Keratinocyte (primary cell): ENCODE results near the gene CD7. TPM values are rescaled to one million over a fixed set of nuclear protein-coding genes. Genes with fewer than 3 reads are reported as not detected.

ENCODE experiments used
- DNase-seq: peaks from one replicate; pipeline ENCODE4 v3.0.0-alpha.2; 2011; ENCODE audit warnings: low read depth, missing footprints, low spot score
- FAIRE-seq: peaks from 2 replicates; lab custom pipeline; 2011; peaks lifted over from hg19 to GRCh38; lab: Jason Lieb, UNC
- H2AFZ ChIP-seq: 2 replicates; pipeline ENCODE4 v1.6.0; 2012; ENCODE audit warnings: low read length, control low read depth, inconsistent platforms; ENCODE audit not compliant: control insufficient read depth
- H3K27ac ChIP-seq: 2 replicates; pipeline ENCODE4 v1.5.1; 2011; ENCODE audit warnings: low read length; ENCODE audit not compliant: control insufficient read depth, insufficient read depth
- H3K27me3 ChIP-seq: 3 replicates; pipeline ENCODE4 v1.6.0; 2011; ENCODE audit warnings: low read length; ENCODE audit not compliant: control insufficient read depth, insufficient read depth; ENCODE audit errors: extremely low read depth
- H3K36me3 ChIP-seq, 2 experiments: 2 replicates in 1 of 2; 3 replicates in 1 of 2; pipeline ENCODE4 v1.5.1; 2011; ENCODE audit warnings: low read length in 2 of 2, mild to moderate bottlenecking in 1 of 2; ENCODE audit not compliant: control insufficient read depth in 2 of 2, insufficient read depth in 2 of 2; ENCODE audit errors: extremely low read depth in 1 of 2
- H3K4me1 ChIP-seq: 3 replicates; pipeline ENCODE4 v1.5.1; 2011; ENCODE audit warnings: low read length; ENCODE audit not compliant: control insufficient read depth, insufficient read depth; ENCODE audit errors: extremely low read depth
- H3K4me2 ChIP-seq: 3 replicates; pipeline ENCODE4 v1.6.0; 2011; ENCODE audit warnings: low read depth, low read length; ENCODE audit not compliant: control insufficient read depth, insufficient read depth; ENCODE audit errors: extremely low read depth
- H3K4me3 ChIP-seq, 3 experiments: fragments of 200-600 bp in 1 of 3; sonication (generic) in 1 of 3; 2 replicates in 2 of 3; 3 replicates in 1 of 3; pipeline ENCODE4 v1.5.1; 2011 to 2016; ENCODE audit warnings: low read length in 3 of 3, mild to moderate bottlenecking in 3 of 3, control low read depth in 2 of 3, inconsistent platforms in 1 of 3, low read depth in 1 of 3, mixed read lengths in 1 of 3, mixed run types in 1 of 3, moderate library complexity in 1 of 3; ENCODE audit not compliant: control insufficient read depth in 2 of 3, insufficient read depth in 2 of 3; ENCODE audit errors: extremely low read depth in 1 of 3
- H3K79me2 ChIP-seq: 2 replicates; pipeline ENCODE4 v1.6.0; 2012; ENCODE audit warnings: low read length; ENCODE audit not compliant: control insufficient read depth, insufficient read depth
- H3K9ac ChIP-seq: 3 replicates; pipeline ENCODE4 v1.6.0; 2011; ENCODE audit warnings: low read length; ENCODE audit not compliant: control insufficient read depth, insufficient read depth; ENCODE audit errors: extremely low read depth
- H3K9me1 ChIP-seq: 3 replicates; pipeline ENCODE4 v1.6.0; 2011; ENCODE audit warnings: low read length; ENCODE audit not compliant: control insufficient read depth, insufficient read depth; ENCODE audit errors: extremely low read depth
- H3K9me3 ChIP-seq: 2 replicates; pipeline ENCODE4 v1.5.1; 2012; ENCODE audit warnings: low read depth, low read length; ENCODE audit not compliant: control insufficient read depth
- H4K20me1 ChIP-seq: 3 replicates; pipeline ENCODE4 v1.6.0; 2011; ENCODE audit warnings: low read length; ENCODE audit not compliant: control insufficient read depth, insufficient read depth; ENCODE audit errors: extremely low read depth
- CTCF ChIP-seq, 3 experiments: IDR thresholded peaks in 1 of 3; conservative IDR thresholded peaks in 1 of 3; optimal IDR thresholded peaks in 1 of 3; 2 replicates in 2 of 3; 3 replicates in 1 of 3; pipeline versions ENCODE3 to v1.5.1; 2011; ENCODE audit warnings: low read length in 3 of 3, mild to moderate bottlenecking in 3 of 3, moderate library complexity in 2 of 3, control low read depth in 1 of 3, inconsistent platforms in 1 of 3; ENCODE audit not compliant: insufficient read depth in 2 of 3; ENCODE audit errors: extremely low read depth in 1 of 3
- EZH2 ChIP-seq: IDR thresholded peaks from one replicate; pipeline ENCODE4 v1.6.1; 2012; ENCODE audit warnings: inconsistent platforms, mild to moderate bottlenecking, low read length, moderate library complexity
- dilution Hi-C: fragments of 300-500 bp; cut with MboI; formaldehyde crosslinking; loops from one replicate; pipeline ENCODE4 v1.7.0; 2020; ENCODE audit warnings: low sequenced_read_pairs; ENCODE audit not compliant: extremely low pct_ligation_motif_present
- polyA plus RNA-seq, 5 experiments: library from polyadenylated mRNA; depleted of rRNA in 3 of 5; stranded (reverse) in 3 of 5; stranded (forward) in 1 of 5; unstranded in 1 of 5; fragments of >200 nt; gene quantifications; 1 replicate in 1 of 5; 2 replicates in 3 of 5; 3 replicates in 1 of 5; pipeline versions ENCODE4 v1.2.1 to v1.2.3, GENCODE V29; 2011 to 2012; ENCODE audit warnings: missing spikeins in 2 of 5, low read depth in 1 of 5, low replicate concordance in 1 of 5

The CD7 gene
- polyA plus RNA-seq, 1 donor (not counting 4 experiments of a cell fraction or from before 2014, with no cell fraction given), result not detected

- no peak overlapping the region for H3K4me2 ChIP-seq
- H3K4me1 ChIP-seq, result no peaks in the 10 kb centered on the region
- peaks cover 3% of the 10 kb centered on the region for H3K9me3 ChIP-seq
- no peak overlapping the region for H2AFZ ChIP-seq
- TF ChIP-seq CTCF (optimal IDR thresholded peaks at IDR 0.05 in 1 of 3, IDR thresholded peaks at IDR 0.05 in 1 of 3, conservative IDR thresholded peaks at IDR 0.05 in 1 of 3; ENCODE audit: extremely low read depth in 1 of 3, insufficient read depth in 2 of 3, low read length in 3 of 3) (no peak), EZH2 (no peak)
- no peaks in the 10 kb centered on the region for H3K36me3 ChIP-seq
- no peak for DNase-seq
- no peak overlapping the region for H3K4me3 ChIP-seq
- no peak overlapping the region for H3K27ac ChIP-seq
- no peaks in the 10 kb centered on the region for H3K9me1 ChIP-seq
- no peaks in the 10 kb centered on the region for H3K79me2 ChIP-seq
- dilution Hi-C loops, result no loop called here
- no peak overlapping the region for H3K9ac ChIP-seq
- no peaks in the 10 kb centered on the region for H4K20me1 ChIP-seq
- FAIRE-seq, result no peak
- peaks cover 71% of the 10 kb centered on the region for H3K27me3 ChIP-seq
Observed at GRCh38 chr17:82313195-82314011, 4.0 kb downstream of the CD7 start.

GRCh38 chr17:82311971-82312370, 5.4 kb downstream of the CD7 start:
- Histone ChIP-seq H3K4me1 (no peaks in the 10 kb centered on the region), H3K9me1 (no peaks in the 10 kb centered on the region), H3K4me3 (no peak overlapping the region), H2AFZ (no peak overlapping the region), H3K9me3 (no peaks in the 10 kb centered on the region), H3K36me3 (no peaks in the 10 kb centered on the region), H3K27me3 (peaks cover 67% of the 10 kb centered on the region), H3K9ac (no peak overlapping the region), H4K20me1 (no peaks in the 10 kb centered on the region), H3K4me2 (no peak overlapping the region), H3K27ac (no peak overlapping the region), H3K79me2 (no peaks in the 10 kb centered on the region)
- FAIRE-seq, result no peak
- dilution Hi-C loops, result no loop called here
- DNase-seq, result no peak
- TF ChIP-seq EZH2 (no peak), CTCF (optimal IDR thresholded peaks at IDR 0.05 in 1 of 3, IDR thresholded peaks at IDR 0.05 in 1 of 3, conservative IDR thresholded peaks at IDR 0.05 in 1 of 3; ENCODE audit: extremely low read depth in 1 of 3, insufficient read depth in 2 of 3, low read length in 3 of 3) (no peak)
